ENCODE results near the gene PRKCH. TPM values are rescaled to one million over a fixed set of nuclear protein-coding genes. Genes with fewer than 3 reads are reported as not detected.
"Not testable (repeated sequence)": the region's sequence is repeated elsewhere in the genome, so short reads cannot be mapped to it uniquely, and the experiment has no call there.

Gene PRKCH
- total RNA-seq, 1 experiment from 2014 or later, result 58.6 TPM

GRCh38 chr14:61516118-61516743 is 194.9 kb downstream of the PRKCH start:
- in situ Hi-C loops (cut with HindIII; ENCODE audit: low pct_unique_long_range_greater_than_20kb, low sequenced_read_pairs), result no loop called here
- DNase-seq (ENCODE audit: low read depth, low spot score), result no peak

- DNase-seq (ENCODE audit: low read depth, low spot score), result no peak
- in situ Hi-C loops (cut with HindIII; ENCODE audit: low pct_unique_long_range_greater_than_20kb, low sequenced_read_pairs), result no loop called here
Measured at GRCh38 chr14:61516964-61517653, 195.7 kb downstream of the PRKCH start.

- in situ Hi-C loops (cut with HindIII; ENCODE audit: low pct_unique_long_range_greater_than_20kb, low sequenced_read_pairs), result no loop called here
- DNase-seq (ENCODE audit: low read depth, low spot score), result no peak
Measured at GRCh38 chr14:61517911-61518384, 196.6 kb downstream of the PRKCH start.

GRCh38 chr14:61518403-61518802 is 197.0 kb downstream of the PRKCH start:
- DNase-seq (ENCODE audit: low read depth, low spot score), result no peak
- in situ Hi-C loops (cut with HindIII; ENCODE audit: low pct_unique_long_range_greater_than_20kb, low sequenced_read_pairs), result no loop called here

- in situ Hi-C loops (cut with HindIII; ENCODE audit: low pct_unique_long_range_greater_than_20kb, low sequenced_read_pairs), result no loop called here
- DNase-seq (ENCODE audit: low read depth, low spot score), result no peak
Measured at GRCh38 chr14:61519106-61519505, 197.7 kb downstream of the PRKCH start.

GRCh38 chr14:61519735-61520134 is 198.4 kb downstream of the PRKCH start:
- in situ Hi-C loops (cut with HindIII; ENCODE audit: low pct_unique_long_range_greater_than_20kb, low sequenced_read_pairs), result no loop called here
- no peak for DNase-seq (ENCODE audit: low read depth, low spot score)

GRCh38 chr14:61520576-61520975 is 199.2 kb downstream of the PRKCH start:
- no peak for DNase-seq (ENCODE audit: low read depth, low spot score)
- in situ Hi-C loops (cut with HindIII; ENCODE audit: low pct_unique_long_range_greater_than_20kb, low sequenced_read_pairs), result no loop called here

GRCh38 chr14:61521773-61522172 is 200.4 kb downstream of the PRKCH start:
- DNase-seq (ENCODE audit: low read depth, low spot score), result no peak
- in situ Hi-C loops (cut with HindIII; ENCODE audit: low pct_unique_long_range_greater_than_20kb, low sequenced_read_pairs), result no loop called here

- DNase-seq (ENCODE audit: low read depth, low spot score), result no peak
- in situ Hi-C loops (cut with HindIII; ENCODE audit: low pct_unique_long_range_greater_than_20kb, low sequenced_read_pairs), result no loop called here
Measured at GRCh38 chr14:61523751-61524150, 202.4 kb downstream of the PRKCH start.

GRCh38 chr14:61524211-61524806 is 202.9 kb downstream of the PRKCH start:
- DNase-seq (ENCODE audit: low read depth, low spot score), result peak; percentile 98
- in situ Hi-C loops (cut with HindIII; ENCODE audit: low pct_unique_long_range_greater_than_20kb, low sequenced_read_pairs), result no loop called here

- DNase-seq (ENCODE audit: low read depth, low spot score), result no peak
- in situ Hi-C loops (cut with HindIII; ENCODE audit: low pct_unique_long_range_greater_than_20kb, low sequenced_read_pairs), result no loop called here
Measured at GRCh38 chr14:61524936-61525292, 203.5 kb downstream of the PRKCH start.

- DNase-seq (ENCODE audit: low read depth, low spot score), result peak; percentile 32
- in situ Hi-C loops (cut with HindIII; ENCODE audit: low pct_unique_long_range_greater_than_20kb, low sequenced_read_pairs), result no loop called here
Measured at GRCh38 chr14:61525293-61526011, 204.1 kb downstream of the PRKCH start.

GRCh38 chr14:61526405-61527312 is 205.3 kb downstream of the PRKCH start:
- no peak for DNase-seq (ENCODE audit: low read depth, low spot score)
- in situ Hi-C loops (cut with HindIII; ENCODE audit: low pct_unique_long_range_greater_than_20kb, low sequenced_read_pairs), result no loop called here

GRCh38 chr14:61527325-61528100 is 206.1 kb downstream of the PRKCH start:
- in situ Hi-C loops (cut with HindIII; ENCODE audit: low pct_unique_long_range_greater_than_20kb, low sequenced_read_pairs), result no loop called here
- DNase-seq (ENCODE audit: low read depth, low spot score), result no peak

- no peak for DNase-seq (ENCODE audit: low read depth, low spot score)
- in situ Hi-C loops (cut with HindIII; ENCODE audit: low pct_unique_long_range_greater_than_20kb, low sequenced_read_pairs), result no loop called here
Measured at GRCh38 chr14:61528591-61529021, 207.2 kb downstream of the PRKCH start.

GRCh38 chr14:61529360-61529759 is 208.0 kb downstream of the PRKCH start:
- in situ Hi-C loops (cut with HindIII; ENCODE audit: low pct_unique_long_range_greater_than_20kb, low sequenced_read_pairs); DNase-seq (ENCODE audit: low read depth, low spot score): not testable (repeated sequence)

- no peak for DNase-seq (ENCODE audit: low read depth, low spot score)
- in situ Hi-C loops (cut with HindIII; ENCODE audit: low pct_unique_long_range_greater_than_20kb, low sequenced_read_pairs), result no loop called here
Measured at GRCh38 chr14:61530296-61530695, 208.9 kb downstream of the PRKCH start.
